SW480 (cell line): Measurements from ENCODE around the gene LAGE3.

ENCODE experiments used
- DNase-seq: peaks from one replicate; pipeline ENCODE4 v3.0.0-alpha.2; 2016; ENCODE audit warnings: low spot score

Gene LAGE3

GRCh38 chrX:154434394-154435168 is 44.5 kb downstream of the LAGE3 start:
- DNase-seq: no peak

GRCh38 chrX:154433605-154434004 is 45.5 kb downstream of the LAGE3 start:
- no peak for DNase-seq

- no peak for DNase-seq
These were observed 46.9 kb downstream of the LAGE3 start for GRCh38 chrX:154432210-154432609.

- DNase-seq: no peak
These were observed 47.7 kb downstream of the LAGE3 start for GRCh38 chrX:154431341-154431740.

- DNase-seq: no peak
These were observed 48.2 kb downstream of the LAGE3 start for GRCh38 chrX:154430916-154431315.

GRCh38 chrX:154430479-154430878 is 48.6 kb downstream of the LAGE3 start:
- DNase-seq: no peak

GRCh38 chrX:154429711-154430110 is 49.4 kb downstream of the LAGE3 start:
- DNase-seq: no peak

- peak; percentile 92 for DNase-seq
These were observed 50.6 kb downstream of the LAGE3 start, which contains the start of gene ATP6AP1 for GRCh38 chrX:154428176-154429171. Gene ATP6AP1 (plus strand): TSS chrX:154428677. CDS start chrX:154428693, 16 bp downstream.
